GM23248 (cell line): ENCODE results near the gene PTPRU.

ENCODE experiments used
- EZH2 ChIP-seq: fragments of 200-600 bp; sonication (generic); IDR thresholded peaks from 2 replicates; pipeline ENCODE4 v1.6.1; 2018; ENCODE audit warnings: antibody characterized with exemption, mild to moderate bottlenecking; ENCODE audit not compliant: insufficient read depth, poor library complexity, severe bottlenecking
- EZH2phosphoT487 ChIP-seq: fragments of 200-600 bp; sonication (generic); IDR thresholded peaks from 2 replicates; pipeline ENCODE4 v1.6.1; 2018; ENCODE audit warnings: antibody characterized with exemption, moderate library complexity, mild to moderate bottlenecking, low read depth; ENCODE audit not compliant: insufficient read depth

DNA sequence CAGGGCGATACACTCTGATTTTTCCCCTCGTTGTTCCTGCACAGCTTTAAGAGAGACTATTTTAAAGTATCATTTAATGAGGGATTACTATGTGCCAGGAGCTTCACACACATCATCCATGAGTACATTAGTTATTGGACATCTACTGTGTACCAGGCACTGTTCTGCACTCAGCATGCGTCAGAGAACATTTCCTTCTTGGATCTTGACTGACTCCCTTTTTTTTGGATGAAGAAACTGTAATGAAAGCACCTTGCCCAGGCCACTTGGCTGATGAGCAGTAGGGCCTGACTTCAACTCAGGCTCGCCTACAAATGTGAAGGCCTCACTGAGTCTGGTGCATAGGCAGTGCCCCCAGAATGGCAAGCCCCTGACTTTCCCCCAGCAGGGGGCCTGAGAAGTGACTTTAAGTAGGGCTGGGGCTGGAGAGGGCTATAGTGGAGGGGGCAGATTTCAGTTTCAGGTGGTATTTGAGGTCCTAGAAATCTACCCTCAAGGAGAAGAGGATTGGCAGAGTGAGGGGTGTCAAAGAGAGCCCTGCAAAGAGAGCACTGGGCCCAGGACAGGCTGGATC lies 50.0 kb downstream of the PTPRU start:
- no peak for TF ChIP-seq EZH2
- TF ChIP-seq EZH2phosphoT487 = no peak
